IMR-90 (cell line): ENCODE results near the gene LRP11. TPM values are rescaled to one million over a fixed set of nuclear protein-coding genes. Genes with fewer than 3 reads are reported as not detected.

ENCODE experiments used
- ATAC-seq: fragments of 200-7000 bp; cut with Tn5 transposase; 2 replicates; pipeline ENCODE4 v1.9.1; 2020; ENCODE audit warnings: low read depth, mild to moderate bottlenecking, moderate library complexity
- BruUV-seq: library from RNA; stranded (reverse); fragments of 400-500 nt; replicated peaks from 2 replicates; lab custom pipeline; 2021; lab: Mats Ljungman, UMichigan
- CTCF ChIA-PET: fragments of 300-600 bp; formaldehyde crosslinking; extraction: SDS; loops from one replicate; lab custom pipeline; 2021; ENCODE audit warnings: antibody characterized with exemption; lab: Yijun Ruan, JAX
- POLR2A ChIA-PET: fragments of 300-600 bp; sonication (Branson Sonifier 250); formaldehyde crosslinking; loops from one replicate; lab custom pipeline; 2022; ENCODE audit warnings: antibody characterized with exemption; ENCODE audit not compliant: unreplicated experiment; lab: Charles Lee
- DNase-seq: peaks from one replicate; pipeline ENCODE4 v3.0.0; 2013
- H2AFZ ChIP-seq: replicated peaks from 2 replicates; pipeline ENCODE3; 2013; ENCODE audit warnings: low read length, mild to moderate bottlenecking; ENCODE audit not compliant: poor library complexity
- H2AK5ac ChIP-seq: 2 replicates; pipeline ENCODE4 v1.6.1; 2013; ENCODE audit warnings: low read depth, low read length, inconsistent platforms
- H2AK9ac ChIP-seq: replicated peaks from 2 replicates; pipeline ENCODE3; 2013; ENCODE audit warnings: mild to moderate bottlenecking, low read depth, low read length, moderate library complexity; ENCODE audit not compliant: poor library complexity
- H2BK120ac ChIP-seq: 2 replicates; pipeline ENCODE4 v1.6.1; 2013; ENCODE audit warnings: low read depth, low read length, inconsistent platforms
- H2BK15ac ChIP-seq: 3 replicates; pipeline ENCODE4 v1.6.1; 2013; ENCODE audit warnings: low read depth, low read length, inconsistent platforms
- H2BK20ac ChIP-seq: 2 replicates; pipeline ENCODE4 v1.6.1; 2013; ENCODE audit warnings: low read depth, mild to moderate bottlenecking, inconsistent platforms, low read length, moderate library complexity
- H2BK5ac ChIP-seq: 2 replicates; pipeline ENCODE4 v1.6.1; 2013; ENCODE audit warnings: mild to moderate bottlenecking, low read depth, low read length, inconsistent platforms; ENCODE audit not compliant: poor library complexity, severe bottlenecking
- H3K14ac ChIP-seq: replicated peaks from 2 replicates; pipeline ENCODE4 v1.6.1; 2013; ENCODE audit warnings: low read depth, low read length, inconsistent platforms
- H3K18ac ChIP-seq: 2 replicates; pipeline ENCODE4 v1.6.1; 2013; ENCODE audit warnings: low read depth, low read length, control low read depth
- H3K23ac ChIP-seq: 2 replicates; pipeline ENCODE4 v1.6.1; 2013; ENCODE audit warnings: low read depth, low read length, inconsistent platforms
- H3K27ac ChIP-seq: 2 replicates; pipeline ENCODE4 v1.5.1; 2013; ENCODE audit warnings: mild to moderate bottlenecking, control low read depth, low read length; ENCODE audit not compliant: insufficient read depth
- H3K27me3 ChIP-seq: 2 replicates; pipeline ENCODE4 v1.6.1; 2013; ENCODE audit warnings: low read length; ENCODE audit not compliant: control insufficient read depth, insufficient read depth
- H3K36me3 ChIP-seq: 2 replicates; pipeline ENCODE4 v1.6.1; 2013; ENCODE audit warnings: low read length, mixed read lengths; ENCODE audit not compliant: control insufficient read depth, insufficient read depth
- H3K4ac ChIP-seq: 2 replicates; pipeline ENCODE4 v1.6.1; 2013; ENCODE audit warnings: low read depth, low read length, inconsistent platforms
- H3K4me1 ChIP-seq: 2 replicates; pipeline ENCODE4 v1.6.1; 2013; ENCODE audit warnings: low read length, mixed read lengths; ENCODE audit not compliant: control insufficient read depth, insufficient read depth
- H3K4me2 ChIP-seq: 2 replicates; pipeline ENCODE4 v1.6.1; 2013; ENCODE audit warnings: low read depth, mild to moderate bottlenecking, control low read depth, low read length, moderate library complexity
- H3K4me3 ChIP-seq: 2 replicates; pipeline ENCODE4 v1.5.1; 2013; ENCODE audit warnings: low read depth, mild to moderate bottlenecking, control low read depth, low read length, moderate library complexity; ENCODE audit not compliant: insufficient read depth
- H3K56ac ChIP-seq: 2 replicates; pipeline ENCODE4 v1.6.1; 2013; ENCODE audit warnings: low read length, inconsistent platforms; ENCODE audit not compliant: insufficient read depth; ENCODE audit errors: extremely low read depth
- H3K79me1 ChIP-seq, 2 experiments: 2 replicates each; pipeline ENCODE4 v1.6.1; 2013; ENCODE audit warnings: low read length in 2 of 2, inconsistent platforms in 1 of 2, low read depth in 1 of 2
- H3K9ac ChIP-seq: 2 replicates; pipeline ENCODE4 v1.6.1; 2013; ENCODE audit warnings: low read depth, low read length, control low read depth
- H3K9me1 ChIP-seq: 2 replicates; pipeline ENCODE4 v1.6.1; 2013; ENCODE audit warnings: low read length, inconsistent platforms; ENCODE audit not compliant: insufficient read depth
- H3K9me3 ChIP-seq: 2 replicates; pipeline ENCODE4 v1.6.1; 2013; ENCODE audit warnings: low read length; ENCODE audit not compliant: control insufficient read depth, insufficient read depth
- H4K20me1 ChIP-seq: 2 replicates; pipeline ENCODE4 v1.6.1; 2013; ENCODE audit warnings: low read length, inconsistent platforms; ENCODE audit not compliant: insufficient read depth
- H4K5ac ChIP-seq: 2 replicates; pipeline ENCODE4 v1.6.1; 2013; ENCODE audit warnings: mild to moderate bottlenecking, low read depth, low read length, control low read depth
- H4K8ac ChIP-seq, 2 experiments: 2 replicates each; pipeline ENCODE4 v1.6.1; 2013; ENCODE audit warnings: low read depth in 2 of 2, low read length in 2 of 2, control low read depth in 1 of 2, inconsistent platforms in 1 of 2
- H4K91ac ChIP-seq: 2 replicates; pipeline ENCODE4 v1.6.1; 2013; ENCODE audit warnings: low read depth, low read length, inconsistent platforms; ENCODE audit not compliant: insufficient read depth
- BHLHE40 ChIP-seq: fragments of 150-350 bp; IDR thresholded peaks from 2 replicates; pipeline ENCODE4 v1.6.1; 2016; ENCODE audit warnings: mild to moderate bottlenecking, low read depth, low read length
- CEBPB ChIP-seq: IDR thresholded peaks from 2 replicates; pipeline ENCODE4 v1.6.1; 2012; ENCODE audit warnings: low read depth, low read length, improper control_type of control experiment
- CHD1 ChIP-seq: IDR thresholded peaks from 2 replicates; pipeline ENCODE4 v1.6.1; 2012; ENCODE audit warnings: low read depth, low read length, improper control_type of control experiment
- CTCF ChIP-seq: conservative IDR thresholded peaks from 2 replicates; pipeline ENCODE4 v1.5.1; 2012; ENCODE audit warnings: mild to moderate bottlenecking, low read depth, low read length, improper control_type of control experiment
- ELK1 ChIP-seq: fragments of 150-350 bp; IDR thresholded peaks from 2 replicates; pipeline ENCODE4 v1.6.1; 2016; ENCODE audit warnings: low read depth, mild to moderate bottlenecking, low read length, moderate library complexity, borderline replicate concordance
- FOS ChIP-seq: fragments of 150-350 bp; IDR thresholded peaks from 2 replicates; pipeline ENCODE4 v1.6.1; 2016; ENCODE audit warnings: low read depth, low read length
- MAFK ChIP-seq: IDR thresholded peaks from 2 replicates; pipeline ENCODE4 v1.6.1; 2012; ENCODE audit warnings: low read depth, low read length, improper control_type of control experiment
- MAZ ChIP-seq: IDR thresholded peaks from 2 replicates; pipeline ENCODE4 v1.6.1; 2012; ENCODE audit warnings: low read depth, mild to moderate bottlenecking, low read length, improper control_type of control experiment, moderate library complexity, borderline replicate concordance
- MXI1 ChIP-seq: IDR thresholded peaks from 2 replicates; pipeline ENCODE4 v1.6.1; 2012; ENCODE audit warnings: low read depth, mild to moderate bottlenecking, low read length, moderate library complexity, borderline replicate concordance
- NFE2L2 ChIP-seq: fragments of 150-350 bp; IDR thresholded peaks from 2 replicates; pipeline ENCODE4 v1.6.1; 2016; ENCODE audit warnings: low read depth, mild to moderate bottlenecking, low read length
- POLR2A ChIP-seq: IDR thresholded peaks from 2 replicates; pipeline ENCODE4 v1.6.1; 2012; ENCODE audit warnings: mild to moderate bottlenecking, low read depth, low read length
- RAD21 ChIP-seq: IDR thresholded peaks from 2 replicates; pipeline ENCODE4 v1.6.1; 2012; ENCODE audit warnings: low read length, improper control_type of control experiment
- RCOR1 ChIP-seq: IDR thresholded peaks from 2 replicates; pipeline ENCODE4 v1.6.1; 2012; ENCODE audit warnings: mild to moderate bottlenecking, low read length, improper control_type of control experiment; ENCODE audit not compliant: insufficient replicate concordance
- RFX5 ChIP-seq: IDR thresholded peaks from 2 replicates; pipeline ENCODE4 v1.8.0; 2012; ENCODE audit warnings: low read depth, mild to moderate bottlenecking, low read length, moderate library complexity
- SMC3 ChIP-seq: fragments of 150-350 bp; IDR thresholded peaks from 2 replicates; pipeline ENCODE4 v1.6.1; 2016; ENCODE audit warnings: low read depth, mild to moderate bottlenecking, antibody characterized with exemption, low read length, moderate library complexity
- USF2 ChIP-seq: fragments of 150-350 bp; IDR thresholded peaks from 2 replicates; pipeline ENCODE4 v1.6.1; 2017; ENCODE audit warnings: mild to moderate bottlenecking, antibody characterized with exemption, low read length, low read depth
- WGBS, 2 experiments: methylation state at CpG; one replicate each; pipeline versions ENCODE4 v1.1.5 to v1.1.7; 2013; ENCODE audit warnings: missing lambda C conversion rate in 2 of 2; ENCODE audit not compliant: insufficient read length in 1 of 2; ENCODE audit errors: extremely low coverage in 2 of 2; 5-methylcytosine and 5-hydroxymethylcytosine counted together
- dilution Hi-C: fragments of 300-500 bp; cut with HindIII; formaldehyde crosslinking; loops from one replicate; pipeline ENCODE4 v1.14.3; 2018; ENCODE audit warnings: low sequenced_read_pairs; ENCODE audit not compliant: unreplicated experiment
- in situ Hi-C: fragments of 300-500 bp; cut with MboI; formaldehyde crosslinking; loops from 3 replicates; pipeline ENCODE4 v1.14.3; 2019; ENCODE audit warnings: low sequenced_read_pairs, inconsistent platforms, mixed read lengths
- intact Hi-C: fragments of 100-400 bp; cut with micrococcal nuclease; formaldehyde crosslinking; loops from 2 replicates; pipeline ENCODE4 v1.10.0; 2022
- polyA plus RNA-seq, 3 experiments: library from polyadenylated mRNA; depleted of rRNA; stranded (reverse); fragments of >200 nt; gene quantifications; 2 replicates each; pipeline ENCODE4 v1.2.3, GENCODE V29; 2012; ENCODE audit warnings: low replicate concordance in 1 of 3
- total RNA-seq: library from RNA; depleted of rRNA; stranded (reverse); fragments of >200 nt; gene quantifications from 2 replicates; pipeline ENCODE4 v1.2.3, GENCODE V29; 2012

LRP11 gene
- total and polyA plus RNA-seq, 2 of the 4 experiments (the other 2 are of a cell fraction): 48.8 to 63.8 TPM

- CTCF ChIA-PET: interaction anchor here (0.6 to 1.5 kb wide), 2 partner anchors 47 to 63 kb away, joined by 4 to 6 read pairs; no protein-coding TSS in a partner anchor
- no peak overlapping the region for H3K27ac ChIP-seq
- dilution Hi-C loops (no loop called here), intact Hi-C loops (no loop called here), in situ Hi-C loops (no loop called here)
- H3K4ac ChIP-seq: no peak overlapping the region
- H3K27me3 ChIP-seq: peaks cover 6% of the 10 kb centered on the region
- H3K56ac ChIP-seq: no peak overlapping the region
- H3K14ac ChIP-seq: no peak overlapping the region
- POLR2A ChIA-PET: no interaction called here
- no peaks in the 10 kb centered on the region for H3K36me3 ChIP-seq
- WGBS, 2 experiments: 62% methylated on average over 2 of the region's 5 CpGs; no CpG with 5 or more reads in 1 of the 2 experiments
- H4K20me1 ChIP-seq: no peaks in the 10 kb centered on the region
- H3K79me1 ChIP-seq: no peaks in the 10 kb centered on the region
- H3K18ac ChIP-seq: no peak overlapping the region
- no peak overlapping the region for H3K4me2 ChIP-seq
- peaks cover 9% of the 10 kb centered on the region for H3K9me3 ChIP-seq
- H2AK9ac ChIP-seq: no peak overlapping the region
- H2AFZ ChIP-seq: no peak overlapping the region
- no peak overlapping the region for H2BK120ac ChIP-seq
- no peak overlapping the region for H3K4me3 ChIP-seq
- no peaks in the 10 kb centered on the region for H3K9me1 ChIP-seq
- no peak for TF ChIP-seq RAD21
- TF ChIP-seq MAFK: no peak
- no peak for TF ChIP-seq CHD1
- no peak for TF ChIP-seq MAZ
- TF ChIP-seq RFX5: no peak
- no peak for TF ChIP-seq POLR2A
- TF ChIP-seq RCOR1: no peak
- TF ChIP-seq MXI1: no peak
- no peak for TF ChIP-seq USF2
- no peak for TF ChIP-seq CTCF
- TF ChIP-seq BHLHE40: no peak
- no peak for TF ChIP-seq ELK1
- TF ChIP-seq SMC3: no peak
- no peak for TF ChIP-seq NFE2L2
- TF ChIP-seq CEBPB: no peak
- TF ChIP-seq FOS: no peak
- no peak overlapping the region for H3K9ac ChIP-seq
- H4K5ac ChIP-seq: no peak overlapping the region
- H3K4me1 ChIP-seq: no peaks in the 10 kb centered on the region
- H2BK5ac ChIP-seq: no peak overlapping the region
- H4K91ac ChIP-seq: no peak overlapping the region
- H3K23ac ChIP-seq: no peak overlapping the region
- no TSS peak for BruUV-seq
- no peak for ATAC-seq
- H2BK20ac ChIP-seq: no peak overlapping the region
- no peak overlapping the region for H2BK15ac ChIP-seq
- no peak for DNase-seq
- no peak overlapping the region for H4K8ac ChIP-seq
- H2AK5ac ChIP-seq: no peak overlapping the region
These were observed 39.9 kb upstream of the LRP11 start for GRCh38 chr6:149903938-149904611.
